ENCODE data around the gene CBLN3. TPM values are rescaled to one million over a fixed set of nuclear protein-coding genes. Genes with fewer than 3 reads are reported as not detected.

Gene CBLN3
- total RNA-seq, 2 experiments from 2014 or later = 2.0 to 6.7 TPM

DNA sequence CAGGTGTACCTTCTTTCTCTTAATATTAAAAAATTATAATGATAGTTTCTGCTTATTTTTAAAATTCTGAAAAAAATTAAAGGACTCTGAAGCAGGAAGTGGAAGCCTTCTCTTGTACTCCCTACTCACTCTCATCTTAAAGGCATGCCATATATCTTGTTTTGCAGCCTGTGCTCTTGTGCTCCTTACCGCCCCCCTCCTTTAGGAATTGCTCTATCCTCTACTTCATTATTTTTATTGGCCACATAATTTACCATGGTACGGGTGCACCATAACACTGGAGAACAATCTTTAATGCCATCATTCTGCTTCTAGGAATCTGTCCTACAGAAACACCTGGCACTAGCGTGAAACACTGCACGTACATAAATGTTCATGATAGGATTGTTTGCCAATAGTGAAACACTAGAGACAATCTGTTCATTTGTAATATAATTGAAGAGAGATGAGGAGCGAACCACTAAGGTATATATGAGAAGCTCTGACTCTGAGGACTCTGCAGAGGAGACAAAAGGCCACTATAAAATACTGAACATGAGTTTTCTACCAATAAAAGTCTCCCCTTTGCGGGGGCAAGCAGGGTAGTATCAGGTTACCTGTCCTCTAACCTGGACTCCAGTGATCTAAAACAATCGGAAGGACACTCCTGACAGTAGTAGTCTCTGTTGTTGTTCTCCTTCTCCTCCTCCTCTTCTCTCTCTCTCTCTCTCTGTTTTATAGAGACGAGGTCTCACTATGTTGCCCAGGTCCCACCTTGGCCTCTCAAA lies 37.0 kb downstream of the CBLN3 start:
- POLR2A ChIA-PET = no interaction called here
- H3K4me1 ChIP-seq (ENCODE audit: insufficient read depth, low read length, poor library complexity, severe bottlenecking) = peaks cover 12% of the 10 kb centered on the region
- CTCF ChIA-PET (ENCODE audit: unreplicated experiment) = no interaction called here
- no peaks in the 10 kb centered on the region for H3K36me3 ChIP-seq (ENCODE audit: insufficient read depth, low read length)
- no peak overlapping the region for H3K27ac ChIP-seq (ENCODE audit: low read depth, low read length, poor library complexity, severe bottlenecking)
- no peaks in the 10 kb centered on the region for H3K79me2 ChIP-seq (ENCODE audit: insufficient read depth, low read depth, low read length)
- no peak for DNase-seq (ENCODE audit: low spot score)
- no peaks in the 10 kb centered on the region for H4K20me1 ChIP-seq (ENCODE audit: insufficient read depth, low read length)
- H3K9me2 ChIP-seq (ENCODE audit: insufficient read depth, low read length) = no peaks in the 10 kb centered on the region
- H3K9me3 ChIP-seq (ENCODE audit: low read length) = no peaks in the 10 kb centered on the region
- no peak overlapping the region for H3K4me3 ChIP-seq (ENCODE audit: low read depth, low read length, poor library complexity, severe bottlenecking)
- TF ChIP-seq, protein P1, sequence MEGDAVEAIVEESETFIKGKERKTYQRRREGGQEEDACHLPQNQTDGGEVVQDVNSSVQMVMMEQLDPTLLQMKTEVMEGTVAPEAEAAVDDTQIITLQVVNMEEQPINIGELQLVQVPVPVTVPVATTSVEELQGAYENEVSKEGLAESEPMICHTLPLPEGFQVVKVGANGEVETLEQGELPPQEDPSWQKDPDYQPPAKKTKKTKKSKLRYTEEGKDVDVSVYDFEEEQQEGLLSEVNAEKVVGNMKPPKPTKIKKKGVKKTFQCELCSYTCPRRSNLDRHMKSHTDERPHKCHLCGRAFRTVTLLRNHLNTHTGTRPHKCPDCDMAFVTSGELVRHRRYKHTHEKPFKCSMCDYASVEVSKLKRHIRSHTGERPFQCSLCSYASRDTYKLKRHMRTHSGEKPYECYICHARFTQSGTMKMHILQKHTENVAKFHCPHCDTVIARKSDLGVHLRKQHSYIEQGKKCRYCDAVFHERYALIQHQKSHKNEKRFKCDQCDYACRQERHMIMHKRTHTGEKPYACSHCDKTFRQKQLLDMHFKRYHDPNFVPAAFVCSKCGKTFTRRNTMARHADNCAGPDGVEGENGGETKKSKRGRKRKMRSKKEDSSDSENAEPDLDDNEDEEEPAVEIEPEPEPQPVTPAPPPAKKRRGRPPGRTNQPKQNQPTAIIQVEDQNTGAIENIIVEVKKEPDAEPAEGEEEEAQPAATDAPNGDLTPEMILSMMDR (conservative IDR thresholded peaks at IDR 0.05; ENCODE audit: low read length) = peak; percentile 53; the same call in 1 of the 2 replicates
- TF ChIP-seq EZH2phosphoT487 (IDR thresholded peaks at IDR 0.05; ENCODE audit: borderline replicate concordance, low read depth, low read length) = no peak
- BruUV-seq (replicated peaks) = no TSS peak
- H3K4me2 ChIP-seq (ENCODE audit: low read length) = no peak overlapping the region
- intact Hi-C loops (cut with micrococcal nuclease; ENCODE audit: unreplicated experiment) = no loop called here
- H2AFZ ChIP-seq (ENCODE audit: low read length) = no peak overlapping the region

DNA sequence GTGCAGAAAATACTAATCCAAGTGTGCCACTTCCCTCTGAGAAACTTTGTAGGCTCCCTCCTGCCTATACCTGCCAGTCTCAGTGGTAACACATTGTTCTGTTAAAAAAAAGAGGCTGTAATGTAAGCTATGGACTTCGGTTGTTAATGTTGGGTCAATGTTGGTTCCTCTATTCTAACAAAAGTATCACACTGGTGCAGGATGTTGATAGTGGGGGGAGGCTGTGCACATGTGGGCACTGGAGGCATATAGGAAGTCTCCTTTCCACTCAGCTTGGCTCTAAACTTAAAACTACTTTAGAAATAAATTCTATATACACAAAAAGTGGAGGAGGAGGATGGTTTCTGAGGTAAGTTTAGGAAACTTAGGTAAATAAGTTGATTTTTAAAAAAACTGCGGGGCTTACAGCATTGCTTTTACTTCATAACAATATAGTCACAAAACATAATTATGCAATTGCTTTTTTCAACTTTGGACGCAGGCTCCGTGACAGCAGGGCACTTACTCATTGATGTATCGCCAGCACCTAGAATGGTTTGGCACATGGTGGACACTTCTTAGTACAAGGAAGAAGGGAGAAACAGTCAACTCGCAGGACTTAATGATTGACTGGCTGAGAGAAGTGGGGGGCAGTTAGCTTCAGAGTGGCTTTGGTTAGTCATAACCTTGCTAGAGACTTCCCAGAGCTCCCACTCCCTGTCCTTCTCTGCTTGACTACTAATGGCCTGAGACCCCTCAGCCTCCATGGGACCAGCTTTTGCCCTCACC lies 38.6 kb downstream of the CBLN3 start:
- Histone ChIP-seq H2AFZ (ENCODE audit: low read length) (peak overlapping the region; percentile 21; the same call in 1 of the 2 replicates), H3K4me2 (ENCODE audit: low read length) (no peak overlapping the region), H3K79me2 (ENCODE audit: insufficient read depth, low read depth, low read length) (no peaks in the 10 kb centered on the region), H3K4me1 (ENCODE audit: insufficient read depth, low read length, poor library complexity, severe bottlenecking) (peaks cover 12% of the 10 kb centered on the region), H3K9me3 (ENCODE audit: low read length) (no peaks in the 10 kb centered on the region), H3K9me2 (ENCODE audit: insufficient read depth, low read length) (no peaks in the 10 kb centered on the region), H3K36me3 (ENCODE audit: insufficient read depth, low read length) (no peaks in the 10 kb centered on the region), H3K27ac (ENCODE audit: low read depth, low read length, poor library complexity, severe bottlenecking) (no peak overlapping the region), H3K4me3 (ENCODE audit: low read depth, low read length, poor library complexity, severe bottlenecking) (no peak overlapping the region), H4K20me1 (ENCODE audit: insufficient read depth, low read length) (no peaks in the 10 kb centered on the region)
- POLR2A ChIA-PET = interaction anchor here (0.6 to 1.5 kb wide), 2 partner anchors 11 to 144 kb away, joined by 3 read pairs; no protein-coding TSS in a partner anchor
- TF ChIP-seq, protein P1 (conservative IDR thresholded peaks at IDR 0.05; ENCODE audit: low read length) = no peak
- TF ChIP-seq EZH2phosphoT487 (IDR thresholded peaks at IDR 0.05; ENCODE audit: borderline replicate concordance, low read depth, low read length) = no peak
- intact Hi-C loops (cut with micrococcal nuclease; ENCODE audit: unreplicated experiment) = no loop called here
- CTCF ChIA-PET (ENCODE audit: unreplicated experiment) = interaction anchor here (0.6 to 1.3 kb wide), 2 partner anchors 41 to 89 kb away, joined by 3 read pairs; no protein-coding TSS in a partner anchor
- peak; percentile 24 for DNase-seq (ENCODE audit: low spot score)
- no TSS peak for BruUV-seq (replicated peaks)

All from OCI-LY7 (cell line).